HepG2 (cell line): ENCODE data around the gene AMIGO3. TPM values are rescaled to one million over a fixed set of nuclear protein-coding genes. Genes with fewer than 3 reads are reported as not detected.

Source experiments
- ATAC-seq: fragments of 200-7000 bp; cut with Tn5 transposase; 3 replicates; pipeline ENCODE4 v1.9.1; 2020; ENCODE audit warnings: mild to moderate bottlenecking, moderate library complexity
- BruUV-seq: library from RNA; stranded (reverse); fragments of 400-500 nt; replicated peaks from 2 replicates; lab custom pipeline; 2021; lab: Mats Ljungman, UMichigan
- CTCF ChIA-PET: fragments of 300-600 bp; formaldehyde crosslinking; extraction: SDS; loops from one replicate; lab custom pipeline; 2021; ENCODE audit warnings: low total read pairs, inconsistent platforms, low intra/inter-chr PET ratio; lab: Yijun Ruan, JAX
- POLR2A ChIA-PET: fragments of 350-600 bp; sonication (Branson Sonifier 250); formaldehyde crosslinking; loops from one replicate; lab custom pipeline; 2020; ENCODE audit warnings: antibody characterized with exemption, inconsistent platforms; lab: Yijun Ruan, JAX
- DNase-seq: peaks from one replicate; pipeline ENCODE4 v3.0.0-alpha.2; 2015; ENCODE audit warnings: low spot score
- FAIRE-seq: peaks from 3 replicates; lab custom pipeline; 2011; peaks lifted over from hg19 to GRCh38; lab: Jason Lieb, UNC
- H2AFZ ChIP-seq: one replicate; pipeline ENCODE4 v1.6.1; 2011; ENCODE audit warnings: low read length, inconsistent platforms
- H3K27ac ChIP-seq: fragments of 300-600 bp; 3 replicates; pipeline ENCODE4 v1.8.0; 2011; ENCODE audit warnings: mixed run types, mild to moderate bottlenecking, mixed read lengths, low read length, inconsistent platforms; ENCODE audit not compliant: insufficient read depth; ENCODE audit errors: extremely low read length
- H3K27me3 ChIP-seq, 2 experiments: fragments of 200-600 bp in 1 of 2; 2 replicates in 1 of 2; 3 replicates in 1 of 2; pipeline versions ENCODE4 v1.6.0 to v1.8.0; 2011; ENCODE audit warnings: low read length in 2 of 2, mild to moderate bottlenecking in 2 of 2, moderate library complexity in 2 of 2, inconsistent platforms in 1 of 2; ENCODE audit not compliant: insufficient read depth in 2 of 2, control insufficient read depth in 1 of 2
- H3K36me3 ChIP-seq, 2 experiments: fragments of 200-600 bp in 1 of 2; replicated peaks in 1 of 2; 2 replicates in 1 of 2; 3 replicates in 1 of 2; pipeline versions ENCODE4 v1.5.1 to v1.8.0; 2011; ENCODE audit warnings: low read length in 2 of 2, inconsistent platforms in 1 of 2; ENCODE audit not compliant: insufficient read depth in 2 of 2, control insufficient read depth in 1 of 2
- H3K4me1 ChIP-seq: 2 replicates; pipeline ENCODE4 v1.5.1; 2012; ENCODE audit warnings: low read length, inconsistent platforms; ENCODE audit not compliant: insufficient read depth
- H3K4me2 ChIP-seq: 2 replicates; pipeline ENCODE4 v1.6.0; 2011; ENCODE audit warnings: low read depth, low read length, inconsistent platforms
- H3K4me3 ChIP-seq, 3 experiments: fragments of 200-600 bp in 1 of 3; sonication (generic), shearing (Covaris generic) in 1 of 3; replicated peaks in 1 of 3; 2 replicates each; pipeline ENCODE4 v1.5.1; 2011 to 2016; ENCODE audit warnings: low read length in 3 of 3, inconsistent platforms in 2 of 3, low read depth in 2 of 3, mild to moderate bottlenecking in 2 of 3, control low read depth in 1 of 3, mixed read lengths in 1 of 3; ENCODE audit not compliant: insufficient read depth in 1 of 3
- H3K79me2 ChIP-seq: one replicate; pipeline ENCODE4 v1.6.1; 2011; ENCODE audit warnings: low read length, inconsistent platforms; ENCODE audit not compliant: insufficient read depth
- H3K9ac ChIP-seq: 2 replicates; pipeline ENCODE4 v1.6.0; 2011; ENCODE audit warnings: mild to moderate bottlenecking, low read depth, low read length, inconsistent platforms; ENCODE audit not compliant: insufficient read depth
- H3K9me3 ChIP-seq: 2 replicates; pipeline ENCODE4 v1.5.1; 2012; ENCODE audit warnings: mild to moderate bottlenecking, low read length
- H4K20me1 ChIP-seq: 2 replicates; pipeline ENCODE4 v1.6.0; 2011; ENCODE audit warnings: inconsistent platforms, mild to moderate bottlenecking, low read length, moderate library complexity; ENCODE audit not compliant: insufficient read depth
- ATF7 ChIP-seq, 2 experiments: fragments of 450-650 bp in 1 of 2; sonication (generic) in 1 of 2; formaldehyde crosslinking in 1 of 2; IDR thresholded peaks; 2 replicates each; pipeline versions ENCODE4 v1.4.0 to v1.6.1; 2016 to 2020; ENCODE audit warnings: antibody characterized with exemption in 1 of 2, mild to moderate bottlenecking in 1 of 2, missing genetic modification reagents in 1 of 2
- NFYC ChIP-seq: IDR thresholded peaks from 2 replicates; pipeline ENCODE4 v1.6.1; 2016; ENCODE audit warnings: missing genetic modification reagents, missing compliant biosample characterization
- NKX3-1 ChIP-seq: sonication (generic); formaldehyde crosslinking; IDR thresholded peaks from 2 replicates; pipeline ENCODE4 v1.5.0; 2020; ENCODE audit warnings: missing genetic modification reagents
- RBFOX2 ChIP-seq: fragments of 200-400 bp; formaldehyde crosslinking; IDR thresholded peaks from 2 replicates; pipeline ENCODE4 v1.6.1; 2017; ENCODE audit warnings: low read depth, mild to moderate bottlenecking, low read length
- TRIM24 ChIP-seq: sonication (generic); formaldehyde crosslinking; IDR thresholded peaks from 2 replicates; pipeline ENCODE4 v1.8.0; 2022; ENCODE audit warnings: mild to moderate bottlenecking, missing genetic modification reagents
- ZFP1 ChIP-seq: IDR thresholded peaks from 2 replicates; pipeline ENCODE4 v1.6.1; 2016
- ZFY ChIP-seq: sonication (generic); formaldehyde crosslinking; IDR thresholded peaks from 2 replicates; pipeline ENCODE4 v1.4.0; 2020; ENCODE audit warnings: missing genetic modification reagents
- ZNF883 ChIP-seq: sonication (generic); formaldehyde crosslinking; IDR thresholded peaks from 2 replicates; pipeline ENCODE4 v1.5.1; 2020; ENCODE audit warnings: mild to moderate bottlenecking, missing genetic modification reagents; ENCODE audit errors: not compliant biosample characterization
- WGBS: methylation state at CpG from one replicate; pipeline ENCODE4 v1.1.6; 2017; ENCODE audit warnings: low lambda C conversion rate; 5-methylcytosine and 5-hydroxymethylcytosine counted together
- in situ Hi-C: cut with HindIII; loops from 2 replicates; pipeline ENCODE4 v1.10.0; 2017; ENCODE audit warnings: low pct_unique_long_range_greater_than_20kb; ENCODE audit not compliant: extremely low pct_ligation_motif_present
- intact Hi-C: fragments of 100-400 bp; cut with micrococcal nuclease; formaldehyde crosslinking; loops from one replicate; pipeline ENCODE4 v1.10.0; 2022; ENCODE audit not compliant: unreplicated experiment
- polyA plus RNA-seq, 8 experiments: library from polyadenylated mRNA; depleted of rRNA in 3 of 8; stranded (reverse) in 7 of 8; unstranded in 1 of 8; fragments of >200 nt; fragmentation: Illumina TruSeq in 4 of 8; extraction: Trizol in 4 of 8; gene quantifications; 2 replicates each; pipeline versions ENCODE4 v1.2.1 to v1.2.3, GENCODE V29; 2011 to 2016; ENCODE audit warnings: low read depth in 4 of 8, missing spikeins in 1 of 8, mixed read lengths in 1 of 8; ENCODE audit not compliant: insufficient read depth in 1 of 8
- total RNA-seq, 5 experiments: library from RNA; depleted of rRNA; stranded (reverse); fragments of >200 nt; fragmentation: Illumina TruSeq; extraction: Trizol; gene quantifications; 2 replicates each; pipeline ENCODE4 v1.2.3, GENCODE V29; 2016; ENCODE audit warnings: low read depth in 1 of 5
- TF ChIP-seq, protein P1 (sequence below): sonication (generic); formaldehyde crosslinking; IDR thresholded peaks from 2 replicates; pipeline ENCODE4 v1.8.1; 2023; ENCODE audit warnings: mild to moderate bottlenecking, moderate library complexity, missing genetic modification reagents
- TF ChIP-seq, protein P2 (sequence below): sonication (generic); formaldehyde crosslinking; IDR thresholded peaks from 2 replicates; pipeline ENCODE4 v1.8.0; 2022; ENCODE audit warnings: missing genetic modification reagents, mild to moderate bottlenecking, moderate library complexity, borderline replicate concordance
- TF ChIP-seq, protein P3 (sequence below): IDR thresholded peaks from 2 replicates; pipeline ENCODE4 v1.6.1; 2016; ENCODE audit warnings: low read depth, control low read depth
- TF ChIP-seq, protein P4 (sequence below): sonication (generic); formaldehyde crosslinking; IDR thresholded peaks from 2 replicates; pipeline ENCODE4 v1.4.0; 2020; ENCODE audit warnings: missing genetic modification reagents
- TF ChIP-seq, protein P5 (sequence below): sonication (generic); formaldehyde crosslinking; IDR thresholded peaks from 2 replicates; pipeline ENCODE4 v1.8.1; 2023; ENCODE audit warnings: mild to moderate bottlenecking, missing genetic modification reagents, borderline replicate concordance

Gene AMIGO3
- total and polyA plus RNA-seq, 2 of the 13 experiments (the other 11 are each of a cell fraction or from before 2014, with no cell fraction given), result 0.35 TPM; not detected in 1

DNA sequence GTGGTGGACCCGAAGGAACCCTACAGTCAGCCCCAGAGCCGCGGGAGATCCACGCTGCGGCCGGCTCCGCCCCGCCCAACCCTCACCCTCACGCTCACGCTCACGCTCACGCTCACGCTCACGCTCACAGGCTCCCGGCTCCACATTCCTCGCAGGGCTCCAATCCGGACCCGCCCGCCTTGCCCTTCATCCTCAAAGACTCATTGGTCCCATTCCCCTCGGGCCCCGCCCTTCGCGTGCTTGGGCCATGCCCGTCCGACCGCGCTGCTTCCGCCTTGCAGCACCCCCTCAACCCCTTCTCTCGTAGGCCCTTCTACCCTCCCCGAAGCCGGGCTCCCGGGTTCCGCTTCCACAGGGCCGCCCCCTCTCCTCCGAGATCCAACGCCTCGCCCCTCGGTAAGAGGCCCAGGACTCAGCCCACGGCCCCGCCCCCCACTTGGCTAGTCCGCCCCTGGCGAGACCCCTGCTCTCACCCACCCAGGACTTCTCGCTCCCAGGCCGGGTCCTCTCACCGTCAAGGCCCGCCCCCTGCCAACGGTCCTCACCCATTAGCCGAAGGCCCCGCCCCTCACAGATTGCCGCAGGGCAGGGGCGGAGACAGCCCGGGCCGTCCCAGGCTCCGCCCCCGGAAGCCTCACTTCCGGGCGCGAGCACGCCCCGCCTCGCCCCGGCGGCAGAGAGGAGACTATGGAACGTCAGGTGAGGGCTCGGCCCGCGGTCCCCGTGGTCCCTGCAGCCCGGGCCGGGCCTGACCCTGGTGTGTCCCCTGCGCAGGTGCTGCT lies 45.6 kb downstream of the AMIGO3 start, which contains the start of gene APEH:
Gene APEH (plus strand): TSS at position 637 of the 782 bp plus-strand sequence. CDS start 51 bp downstream, at position 688.
- ChIA-PET CTCF (no interaction called here), POLR2A (interaction anchor here (0.9 to 3.3 kb wide), 5 partner anchors 15 to 333 kb away, joined by 3 to 98 read pairs (median 5); partner anchors contain the start of genes DAG1, MST1 and RNF123)
- Histone ChIP-seq H3K27me3 (no peaks in the 10 kb centered on the region), H3K27ac (peak within 1 kb of the TSS; percentile 85), H3K4me2 (peak within 1 kb of the TSS; percentile 91), H3K9ac (peak within 1 kb of the TSS; percentile 86), H4K20me1 (no peaks in the 10 kb centered on the region), H3K79me2 (peaks cover 22% of the 10 kb centered on the region), H3K4me3 (peak within 1 kb of the TSS; percentile 80 to 99 (median 80)), H2AFZ (no peak within 1 kb of the TSS), H3K36me3 (peaks cover 14 to 34% of the 10 kb centered on the region in 2 experiments), H3K4me1 (peaks cover 64% of the 10 kb centered on the region), H3K9me3 (no peaks in the 10 kb centered on the region)
- WGBS, result under 1% methylated on average over 24 of the region's 71 CpGs
- FAIRE-seq (peak; percentile 90), DNase-seq (peak; percentile 96), ATAC-seq (peak; percentile 81)
- intact Hi-C loops (loop anchor here (5.0 kb wide), 2 partner anchors 67 to 207 kb away; no protein-coding TSS in a partner anchor), in situ Hi-C loops (loop anchor here (5.0 to 10.0 kb wide), 2 partner anchors 109 to 137 kb away; no protein-coding TSS in a partner anchor)
- BruUV-seq, result no TSS peak
- TF ChIP-seq, protein P1, sequence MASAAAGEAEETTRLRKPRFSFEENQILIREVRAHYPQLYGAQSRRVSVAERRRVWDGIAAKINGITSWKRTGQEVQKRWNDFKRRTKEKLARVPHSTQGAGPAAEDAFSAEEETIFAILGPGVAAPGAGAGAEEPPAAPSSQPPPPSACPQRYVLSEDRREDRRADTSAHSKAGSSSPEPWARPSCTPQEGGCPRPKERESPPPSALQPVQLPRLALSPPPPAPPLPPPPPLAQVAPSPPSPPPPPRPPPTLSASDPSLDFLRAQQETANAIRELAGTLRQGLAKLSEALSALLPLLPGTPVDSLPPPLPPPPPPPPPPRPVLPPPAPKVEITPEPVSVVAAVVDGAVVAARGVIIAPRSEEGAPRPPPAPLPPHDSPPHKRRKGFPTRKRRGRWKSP (CRISPR knock-in tag), result peak; percentile 70
- TF ChIP-seq, protein P2, sequence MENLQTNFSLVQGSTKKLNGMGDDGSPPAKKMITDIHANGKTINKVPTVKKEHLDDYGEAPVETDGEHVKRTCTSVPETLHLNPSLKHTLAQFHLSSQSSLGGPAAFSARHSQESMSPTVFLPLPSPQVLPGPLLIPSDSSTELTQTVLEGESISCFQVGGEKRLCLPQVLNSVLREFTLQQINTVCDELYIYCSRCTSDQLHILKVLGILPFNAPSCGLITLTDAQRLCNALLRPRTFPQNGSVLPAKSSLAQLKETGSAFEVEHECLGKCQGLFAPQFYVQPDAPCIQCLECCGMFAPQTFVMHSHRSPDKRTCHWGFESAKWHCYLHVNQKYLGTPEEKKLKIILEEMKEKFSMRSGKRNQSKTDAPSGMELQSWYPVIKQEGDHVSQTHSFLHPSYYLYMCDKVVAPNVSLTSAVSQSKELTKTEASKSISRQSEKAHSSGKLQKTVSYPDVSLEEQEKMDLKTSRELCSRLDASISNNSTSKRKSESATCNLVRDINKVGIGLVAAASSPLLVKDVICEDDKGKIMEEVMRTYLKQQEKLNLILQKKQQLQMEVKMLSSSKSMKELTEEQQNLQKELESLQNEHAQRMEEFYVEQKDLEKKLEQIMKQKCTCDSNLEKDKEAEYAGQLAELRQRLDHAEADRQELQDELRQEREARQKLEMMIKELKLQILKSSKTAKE (CRISPR knock-in tag), result no peak; the same call in 1 of the 2 replicates
- TF ChIP-seq RBFOX2, result peak; percentile 88
- no peak for TF ChIP-seq TRIM24 (CRISPR knock-in tag)
- TF ChIP-seq NFYC (CRISPR knock-in tag), result peak; percentile 75
- TF ChIP-seq ZFP1 (CRISPR knock-in tag), result no peak
- TF ChIP-seq, protein P3, sequence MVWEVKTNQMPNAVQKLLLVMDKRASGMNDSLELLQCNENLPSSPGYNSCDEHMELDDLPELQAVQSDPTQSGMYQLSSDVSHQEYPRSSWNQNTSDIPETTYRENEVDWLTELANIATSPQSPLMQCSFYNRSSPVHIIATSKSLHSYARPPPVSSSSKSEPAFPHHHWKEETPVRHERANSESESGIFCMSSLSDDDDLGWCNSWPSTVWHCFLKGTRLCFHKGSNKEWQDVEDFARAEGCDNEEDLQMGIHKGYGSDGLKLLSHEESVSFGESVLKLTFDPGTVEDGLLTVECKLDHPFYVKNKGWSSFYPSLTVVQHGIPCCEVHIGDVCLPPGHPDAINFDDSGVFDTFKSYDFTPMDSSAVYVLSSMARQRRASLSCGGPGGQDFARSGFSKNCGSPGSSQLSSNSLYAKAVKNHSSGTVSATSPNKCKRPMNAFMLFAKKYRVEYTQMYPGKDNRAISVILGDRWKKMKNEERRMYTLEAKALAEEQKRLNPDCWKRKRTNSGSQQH (CRISPR knock-in tag), result no peak; the same call in 1 of the 2 replicates
- TF ChIP-seq NKX3-1 (CRISPR knock-in tag), result no peak
- peak; percentile 74 for TF ChIP-seq ZFY (CRISPR knock-in tag)
- TF ChIP-seq ATF7 (IDR thresholded peaks at IDR 0.05), result no peak
- no peak for TF ChIP-seq ATF7 (CRISPR knock-in tag; IDR thresholded peaks at IDR 0.05)
- TF ChIP-seq, protein P4, sequence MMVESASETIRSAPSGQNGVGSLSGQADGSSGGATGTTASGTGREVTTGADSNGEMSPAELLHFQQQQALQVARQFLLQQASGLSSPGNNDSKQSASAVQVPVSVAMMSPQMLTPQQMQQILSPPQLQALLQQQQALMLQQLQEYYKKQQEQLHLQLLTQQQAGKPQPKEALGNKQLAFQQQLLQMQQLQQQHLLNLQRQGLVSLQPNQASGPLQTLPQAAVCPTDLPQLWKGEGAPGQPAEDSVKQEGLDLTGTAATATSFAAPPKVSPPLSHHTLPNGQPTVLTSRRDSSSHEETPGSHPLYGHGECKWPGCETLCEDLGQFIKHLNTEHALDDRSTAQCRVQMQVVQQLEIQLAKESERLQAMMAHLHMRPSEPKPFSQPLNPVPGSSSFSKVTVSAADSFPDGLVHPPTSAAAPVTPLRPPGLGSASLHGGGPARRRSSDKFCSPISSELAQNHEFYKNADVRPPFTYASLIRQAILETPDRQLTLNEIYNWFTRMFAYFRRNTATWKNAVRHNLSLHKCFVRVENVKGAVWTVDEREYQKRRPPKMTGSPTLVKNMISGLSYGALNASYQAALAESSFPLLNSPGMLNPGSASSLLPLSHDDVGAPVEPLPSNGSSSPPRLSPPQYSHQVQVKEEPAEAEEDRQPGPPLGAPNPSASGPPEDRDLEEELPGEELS (CRISPR knock-in tag), result no peak; the same call in 1 of the 2 replicates
- TF ChIP-seq, protein P5, sequence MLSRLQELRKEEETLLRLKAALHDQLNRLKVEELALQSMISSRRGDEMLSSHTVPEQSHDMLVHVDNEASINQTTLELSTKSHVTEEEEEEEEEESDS (CRISPR knock-in tag), result peak; percentile 25; the same call in 1 of the 2 replicates
- no peak for TF ChIP-seq ZNF883 (CRISPR knock-in tag)
